NK-92 (cell line): Measurements from ENCODE around the gene TOP2A.
"Not testable (repeated sequence)": the region's sequence is repeated elsewhere in the genome, so short reads cannot be mapped to it uniquely, and the experiment has no call there.

Source experiments
- DNase-seq: peaks from one replicate; lab custom pipeline; 2025; ENCODE audit not compliant: unreplicated experiment; lab: John Stamatoyannopoulos, UW

The TOP2A gene

GRCh38 chr17:40378966-40379365 is 38.7 kb downstream of the TOP2A start:
- DNase-seq = no peak

DNA sequence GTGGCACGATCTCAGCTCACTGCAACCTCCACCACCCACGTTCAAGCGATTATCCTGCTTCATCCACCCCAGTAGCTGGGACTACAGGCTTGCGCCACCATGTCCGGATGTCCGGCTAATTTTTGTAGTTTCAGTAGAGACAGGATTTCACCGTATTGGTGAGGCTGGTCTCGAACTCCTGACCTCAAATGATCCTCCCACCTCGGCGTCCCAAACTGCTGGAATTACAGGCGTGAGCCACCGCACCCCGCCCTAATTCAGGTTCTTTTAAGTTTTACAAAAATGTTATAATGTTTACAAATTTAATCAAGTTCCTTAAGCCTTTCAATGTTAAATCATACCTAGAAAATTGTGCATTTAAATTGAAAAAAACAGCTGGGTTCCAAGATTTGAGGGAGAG is 39.9 kb downstream of the TOP2A start:
- DNase-seq = no peak

DNA sequence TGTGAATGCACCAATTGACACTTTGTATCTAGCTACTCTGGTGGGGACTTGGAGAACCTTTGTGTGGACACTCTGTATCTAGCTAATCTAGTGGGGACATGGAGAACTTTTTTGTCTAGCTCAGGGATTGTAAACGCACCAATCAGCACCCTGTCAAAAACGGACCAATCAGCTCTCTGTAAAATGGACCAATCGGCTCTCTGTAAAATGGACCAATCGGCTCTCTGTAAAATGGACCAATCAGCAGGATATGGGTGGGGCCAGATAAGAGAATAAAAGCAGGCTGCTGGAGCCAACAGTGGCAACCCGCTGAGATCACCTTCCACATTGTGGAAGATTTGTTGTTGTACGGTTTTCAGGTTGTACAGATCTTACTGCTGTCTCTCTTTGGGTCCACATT is 41.2 kb downstream of the TOP2A start:
- not testable (repeated sequence) for DNase-seq

GRCh38 chr17:40375786-40376185 is 41.9 kb downstream of the TOP2A start:
- not testable (repeated sequence) for DNase-seq

DNA sequence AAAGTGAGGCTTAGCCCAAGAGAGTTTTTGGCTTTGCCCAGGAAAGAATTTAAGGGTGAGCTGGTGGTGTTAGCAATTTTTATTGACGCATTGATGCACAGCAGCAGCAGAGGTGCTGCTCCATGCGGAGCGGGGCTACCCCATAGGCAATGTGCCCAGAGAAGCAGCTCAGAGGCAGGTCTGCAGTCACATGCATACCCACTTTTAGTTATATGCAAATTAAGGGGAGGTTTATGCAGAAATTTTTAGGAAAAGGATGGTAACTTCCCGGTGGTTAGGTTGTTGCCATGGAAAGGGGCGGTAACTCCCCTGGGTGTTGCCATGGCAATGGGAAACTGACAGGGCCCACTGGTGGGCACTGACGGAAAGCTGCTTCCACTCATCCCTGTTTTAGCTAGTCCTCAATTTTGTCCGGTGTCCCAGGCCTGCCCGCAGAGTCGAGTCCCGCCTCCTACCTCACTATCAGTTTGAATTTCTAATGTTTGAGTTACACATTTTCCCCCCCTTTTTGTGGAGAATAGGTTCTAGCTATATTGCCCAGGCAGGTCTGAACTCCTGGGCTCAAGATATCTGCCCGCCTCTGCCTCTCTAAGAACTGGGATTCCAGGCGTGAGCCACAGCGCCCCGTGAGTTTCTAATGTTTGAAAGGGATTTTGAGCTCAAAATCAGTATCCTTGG is 42.7 kb downstream of the TOP2A start:
- DNase-seq = no peak

DNA sequence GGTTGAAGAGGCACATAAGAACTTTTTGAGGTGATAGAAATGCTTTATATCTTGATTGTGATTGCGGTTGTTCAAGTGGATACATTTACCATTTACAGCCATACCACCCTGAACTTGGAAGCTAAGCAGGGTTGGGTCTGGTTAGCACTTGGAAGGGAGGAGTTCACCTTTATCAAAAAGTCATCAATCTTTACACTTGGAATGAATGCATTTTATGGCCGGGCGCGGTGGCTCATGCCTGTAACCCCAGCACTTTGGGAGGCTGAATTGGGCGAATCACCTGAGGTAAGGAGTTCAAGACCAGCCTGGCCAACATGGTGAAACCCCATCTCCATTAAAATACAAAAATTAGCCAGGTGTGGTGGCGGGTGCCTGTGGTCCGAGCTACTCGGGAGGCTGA is 43.7 kb downstream of the TOP2A start:
- no peak for DNase-seq

DNA sequence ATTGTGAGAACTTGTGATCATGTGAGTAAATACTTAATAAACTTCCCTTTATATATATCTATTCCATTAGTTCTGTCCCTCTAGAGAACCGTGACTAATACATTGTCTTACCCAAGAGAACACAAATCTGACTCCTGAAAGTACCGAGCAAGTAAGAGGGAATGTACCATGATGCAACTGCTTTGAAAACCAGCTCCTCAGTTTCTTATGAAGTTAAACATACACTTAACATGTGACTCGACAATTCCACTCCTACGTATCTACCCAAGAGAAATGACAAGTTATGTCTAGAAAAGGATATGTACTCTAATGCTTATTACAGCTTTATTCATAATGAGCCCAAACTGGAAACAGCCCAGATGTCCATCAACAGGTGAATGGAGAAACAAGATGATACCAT is 44.4 kb downstream of the TOP2A start:
- no peak for DNase-seq

DNA sequence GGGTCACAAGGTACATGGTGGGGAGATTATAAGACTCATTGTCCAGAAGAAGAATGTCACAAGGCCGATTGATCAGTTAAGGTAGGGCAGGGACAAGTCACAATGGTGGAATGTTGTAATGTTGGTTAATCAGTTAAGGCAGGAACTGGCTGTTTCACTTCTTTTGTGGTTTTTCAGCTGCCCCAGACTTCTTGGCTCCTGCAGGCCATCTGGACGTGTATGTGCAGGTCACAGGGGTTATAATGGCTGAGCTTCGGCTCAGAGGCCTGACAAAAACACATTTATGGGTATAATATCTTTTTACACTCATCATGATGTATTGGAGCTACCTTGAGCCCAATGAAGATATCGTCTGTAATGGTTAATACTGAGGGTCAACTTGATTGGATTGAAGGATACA is 45.1 kb downstream of the TOP2A start:
- DNase-seq = not testable (repeated sequence)

GRCh38 chr17:40372031-40372430 is 45.7 kb downstream of the TOP2A start:
- DNase-seq = no peak

GRCh38 chr17:40371261-40371929 is 46.3 kb downstream of the TOP2A start:
- no peak for DNase-seq

DNA sequence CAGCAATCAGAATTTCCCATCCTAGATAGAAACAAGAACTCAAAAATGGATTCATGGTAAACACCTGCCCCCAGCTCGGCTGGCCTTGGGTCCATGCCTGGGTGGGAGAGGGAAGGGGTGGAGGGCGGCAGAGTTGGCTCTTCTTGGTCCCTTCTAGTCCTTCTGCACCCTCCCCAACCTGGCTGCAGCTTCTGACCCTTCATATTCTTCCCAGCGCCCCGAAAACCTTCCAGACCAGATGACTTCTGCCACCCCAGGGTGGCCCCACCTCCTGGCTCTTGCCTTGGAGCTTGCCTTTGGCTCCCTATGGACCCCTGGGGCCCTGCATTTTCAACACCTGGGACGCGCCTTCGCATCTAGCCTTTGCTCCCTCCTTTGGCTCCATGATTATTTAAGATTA is 47.8 kb downstream of the TOP2A start:
- no peak for DNase-seq

- not testable (repeated sequence) for DNase-seq
Observed at GRCh38 chr17:40367728-40368127, 50.0 kb downstream of the TOP2A start.

- no peak for DNase-seq
Observed at GRCh38 chr17:40366861-40367518, 50.7 kb downstream of the TOP2A start.

GRCh38 chr17:40366076-40366860 is 51.4 kb downstream of the TOP2A start:
- DNase-seq = no peak

- DNase-seq = no peak
Observed at GRCh38 chr17:40364906-40365305, 52.8 kb downstream of the TOP2A start.

DNA sequence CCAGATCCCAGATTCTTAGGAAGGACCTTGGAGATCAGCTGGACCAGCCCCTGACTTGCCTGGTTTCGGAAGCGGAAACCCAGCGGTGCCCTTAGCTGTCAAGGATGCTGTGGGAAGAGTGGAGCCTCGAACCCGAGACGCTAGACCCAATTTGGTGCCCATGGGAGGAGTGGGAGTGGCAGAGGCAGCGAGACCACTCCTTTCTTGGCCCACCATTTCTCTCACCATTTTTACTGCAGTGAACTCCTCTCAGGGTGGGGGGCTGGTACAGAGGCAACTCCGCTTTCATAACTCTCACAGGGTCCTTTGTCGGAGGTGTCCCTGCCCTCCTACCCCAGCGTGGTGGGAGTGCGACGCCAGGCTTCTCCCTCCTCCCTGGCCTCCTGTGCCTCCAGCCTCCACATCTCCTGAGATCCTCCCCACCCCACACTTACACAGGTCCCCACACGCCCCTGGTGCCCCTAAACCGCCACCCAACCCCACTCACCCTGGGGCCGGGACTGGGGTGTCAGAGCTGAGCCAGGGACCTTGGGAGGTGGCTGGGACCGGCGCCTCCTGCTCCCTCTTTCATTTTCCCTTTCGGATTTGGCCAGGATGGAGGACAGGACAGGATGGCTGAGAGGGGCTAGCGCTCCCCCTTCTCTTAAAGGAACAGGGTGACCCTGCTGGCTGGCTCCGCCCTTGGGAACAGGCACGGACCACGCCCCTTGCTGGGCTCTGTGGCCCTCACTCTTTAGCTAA is 53.4 kb downstream of the TOP2A start, which contains the start of gene GJD3:
TSS of gene GJD3 (minus strand) at position 617 of the 741 bp plus-strand sequence. CDS start 922 bp downstream, outside the sequence.
- no peak for DNase-seq

DNA sequence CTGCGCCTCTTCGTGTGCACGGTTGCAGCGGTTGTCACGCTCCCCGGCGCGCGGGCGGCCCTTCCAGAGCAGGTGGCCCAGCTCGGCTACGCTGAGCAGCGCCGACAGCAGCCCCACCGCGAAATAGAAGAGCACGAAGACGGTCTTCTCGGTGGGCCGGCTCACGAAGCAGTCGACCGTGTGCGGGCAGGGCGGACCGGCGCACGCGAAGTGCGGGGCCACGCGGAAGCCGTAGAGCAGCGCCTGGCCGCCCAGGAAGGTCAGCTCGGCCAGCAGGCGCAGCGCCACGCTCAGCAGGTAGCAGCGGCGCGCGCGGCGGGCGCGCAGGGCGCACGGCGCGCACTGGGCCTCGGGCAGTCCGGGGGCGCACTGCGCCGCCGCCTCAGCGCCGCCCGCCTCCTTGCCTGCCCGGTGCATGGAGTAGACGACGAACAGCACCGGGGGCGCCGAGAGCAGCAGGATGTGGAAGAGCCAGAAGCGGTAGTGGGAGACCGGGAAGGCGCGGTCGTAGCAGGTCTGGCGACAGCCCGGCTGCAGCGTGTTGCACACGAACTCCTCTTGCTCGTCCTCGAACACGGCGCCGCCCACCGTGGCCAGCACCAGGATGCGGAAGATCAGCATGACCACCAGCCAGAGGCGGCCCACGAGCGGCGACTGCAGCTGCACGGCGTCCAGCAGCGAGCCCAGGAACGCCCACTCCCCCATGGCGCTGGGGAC is 54.4 kb downstream of the TOP2A start:
- DNase-seq = no peak

- DNase-seq = no peak
Observed at GRCh38 chr17:40362696-40363110, 55.0 kb downstream of the TOP2A start.

- DNase-seq = no peak
Observed at GRCh38 chr17:40361925-40362695, 55.6 kb downstream of the TOP2A start.
